ENCODE results near the gene EVA1A. TPM values are rescaled to one million over a fixed set of nuclear protein-coding genes. Genes with fewer than 3 reads are reported as not detected.

The EVA1A gene
- total and polyA plus RNA-seq, 4 experiments from 2014 or later: not detected

DNA sequence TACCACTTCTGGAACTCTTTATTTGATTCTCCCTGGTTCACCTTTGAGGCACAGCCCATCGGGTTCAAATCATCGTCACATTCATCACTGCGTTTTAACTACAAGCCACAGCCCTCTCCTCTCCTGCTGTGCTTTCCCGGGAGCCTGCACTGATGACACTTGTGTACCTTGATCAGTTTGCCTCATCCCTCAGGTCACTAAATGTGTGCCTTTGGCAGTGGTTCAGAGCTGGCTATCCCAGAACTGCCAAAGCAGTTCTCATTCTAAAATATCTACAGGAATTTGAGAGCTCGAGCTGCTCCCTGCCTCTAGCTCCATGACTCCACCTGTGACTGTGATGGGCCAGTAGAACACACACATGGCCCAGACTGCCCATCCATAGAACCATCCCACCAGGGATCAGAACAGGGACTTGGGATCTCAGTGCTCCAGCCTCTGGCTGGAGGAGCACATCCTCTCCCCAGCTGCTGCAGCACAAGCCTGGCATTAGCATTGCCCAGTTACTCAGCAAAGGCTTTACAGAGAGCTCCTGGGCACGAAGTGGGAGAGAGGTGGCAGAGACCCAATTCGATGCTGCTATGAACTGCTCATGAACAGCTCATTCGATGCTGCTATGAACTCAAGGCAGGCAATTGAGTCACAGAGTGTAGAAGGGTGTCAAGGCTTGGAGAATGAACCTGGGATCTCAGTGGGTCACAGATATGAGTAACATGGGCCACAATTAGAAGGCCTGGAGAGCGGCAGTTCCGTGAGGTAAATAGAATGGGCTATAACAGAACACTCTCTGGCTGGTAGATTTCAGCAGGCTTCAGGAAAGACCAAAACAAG lies 41.9 kb downstream of the EVA1A start:
- intact Hi-C loops (cut with micrococcal nuclease): no loop called here
- no peak for DNase-seq
- Histone ChIP-seq H3K27me3 (ENCODE audit: insufficient read depth, low read length) (no peaks in the 10 kb centered on the region), H3K4me1 (ENCODE audit: insufficient read depth, low read length) (no peaks in the 10 kb centered on the region), H3K36me3 (ENCODE audit: insufficient read depth, low read length) (no peaks in the 10 kb centered on the region), H3K27ac (ENCODE audit: low read depth, low read length) (no peak overlapping the region), H3K4me3 (ENCODE audit: low read length in 2 of 2) (no peak overlapping the region), H3K9me3 (ENCODE audit: control insufficient read depth in 1 of 2, low read length in 2 of 2) (no peaks in the 10 kb centered on the region)
- H3K4me1 Mint-ChIP-seq: no peaks in the 10 kb centered on the region
- peaks cover 8 to 11% of the 10 kb centered on the region in 2 donors for H3K27me3 Mint-ChIP-seq
- CTCF ChIA-PET (ENCODE audit: partially characterized antibody): no interaction called here
- peaks cover 0 to 2% (median 0%) of the 10 kb centered on the region in 8 donors for H3K9me3 Mint-ChIP-seq
- H3K27ac Mint-ChIP-seq: no peak overlapping the region
- POLR2A ChIA-PET (ENCODE audit: partially characterized antibody): no interaction called here
- no peaks in the 10 kb centered on the region for H3K36me3 Mint-ChIP-seq
- H3K4me3 Mint-ChIP-seq: no peak overlapping the region

DNA sequence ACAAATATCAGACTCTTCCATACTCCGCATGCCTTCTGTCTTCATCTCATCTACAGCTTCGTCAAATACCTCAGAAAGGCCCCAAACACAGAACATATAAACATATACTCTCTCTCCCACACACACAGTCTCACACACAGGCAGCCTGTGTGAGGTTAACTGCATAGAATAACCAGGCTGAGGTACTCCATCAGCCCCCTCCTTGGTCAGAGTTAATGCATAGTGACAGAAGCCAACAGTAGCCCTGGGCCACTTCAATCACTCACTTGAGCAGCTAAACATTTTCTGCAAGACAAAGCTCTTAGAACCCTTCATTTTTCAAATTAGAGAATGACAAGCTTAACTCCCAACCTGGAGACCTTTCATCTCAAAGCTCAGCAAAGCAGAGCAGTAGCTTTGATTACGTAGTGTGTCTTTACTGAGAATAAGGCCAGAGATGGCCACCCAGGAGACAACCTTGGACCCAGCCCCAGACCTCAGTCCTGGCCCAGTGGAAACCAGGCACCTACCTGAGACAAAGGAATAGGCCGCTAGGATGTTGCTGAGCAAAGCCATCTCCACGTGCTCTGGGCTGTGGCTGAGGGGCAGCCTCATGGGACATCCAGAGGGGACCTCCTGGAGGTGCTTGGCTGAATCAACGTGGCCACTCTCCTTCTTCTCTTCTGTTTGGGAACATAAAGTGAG lies 43.0 kb downstream of the EVA1A start:
- CTCF ChIA-PET (ENCODE audit: partially characterized antibody): no interaction called here
- POLR2A ChIA-PET (ENCODE audit: partially characterized antibody): no interaction called here

DNA sequence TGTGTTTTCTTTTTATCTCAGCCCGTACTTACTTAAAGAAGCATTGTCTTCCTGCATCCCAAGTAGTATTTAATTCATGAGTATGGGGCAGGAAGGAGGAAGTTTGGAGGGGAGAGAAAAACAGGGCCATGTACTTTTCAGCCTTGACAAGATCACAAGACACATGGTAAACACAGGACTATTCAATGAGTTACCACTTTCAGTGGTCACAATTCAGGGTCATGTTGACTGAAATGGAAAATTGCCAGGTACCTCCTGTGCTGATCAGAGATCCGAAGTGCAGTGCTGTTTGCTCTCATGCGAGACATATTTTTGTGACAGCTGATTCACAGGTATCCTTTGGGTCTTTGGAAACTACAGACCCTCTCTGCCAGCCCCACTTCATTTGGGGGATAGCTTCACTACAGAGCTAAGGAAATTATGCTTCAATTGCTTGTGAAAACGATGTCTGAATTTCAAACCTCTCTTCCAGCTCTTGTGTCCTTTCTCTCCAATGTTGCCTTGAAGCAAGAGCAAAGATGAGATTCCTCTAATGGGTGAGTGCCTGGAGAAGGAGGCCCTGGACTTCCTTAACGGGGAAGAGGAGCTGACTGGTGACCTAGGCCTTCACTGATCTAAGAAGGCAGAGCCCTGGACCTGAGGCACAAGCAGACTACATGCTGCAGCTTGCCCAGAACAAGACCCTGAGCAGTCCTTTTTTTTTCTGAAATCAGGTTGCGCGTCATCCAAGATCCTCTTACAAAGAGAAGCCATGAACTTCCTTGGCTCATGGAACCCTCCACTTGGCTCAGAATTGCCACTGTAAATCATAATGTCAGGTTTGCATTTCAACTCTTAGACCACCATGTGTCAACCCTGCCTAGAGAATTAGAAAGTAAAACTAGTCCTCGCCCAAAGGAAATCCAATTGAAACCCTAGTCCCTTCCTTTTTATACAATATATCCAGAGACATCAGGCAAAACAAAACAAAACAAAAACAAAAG lies 44.1 kb downstream of the EVA1A start:
- no peak overlapping the region for H3K4me3 Mint-ChIP-seq
- peaks cover 5 to 8% of the 10 kb centered on the region in 2 donors for H3K27me3 Mint-ChIP-seq
- ChIA-PET POLR2A (ENCODE audit: partially characterized antibody) (no interaction called here), CTCF (ENCODE audit: partially characterized antibody) (no interaction called here)
- Histone ChIP-seq H3K4me1 (ENCODE audit: insufficient read depth, low read length) (no peaks in the 10 kb centered on the region), H3K9me3 (ENCODE audit: control insufficient read depth in 1 of 2, low read length in 2 of 2) (no peaks in the 10 kb centered on the region), H3K27me3 (ENCODE audit: insufficient read depth, low read length) (no peaks in the 10 kb centered on the region), H3K4me3 (ENCODE audit: low read length in 2 of 2) (no peak overlapping the region), H3K36me3 (ENCODE audit: insufficient read depth, low read length) (no peaks in the 10 kb centered on the region), H3K27ac (ENCODE audit: low read depth, low read length) (no peak overlapping the region)
- no peaks in the 10 kb centered on the region for H3K4me1 Mint-ChIP-seq
- no peak overlapping the region for H3K27ac Mint-ChIP-seq
- no peaks in the 10 kb centered on the region for H3K36me3 Mint-ChIP-seq
- peaks cover 2 to 18% (median 9%) of the 10 kb centered on the region in 8 donors for H3K9me3 Mint-ChIP-seq
- DNase-seq: no peak
- intact Hi-C loops (cut with micrococcal nuclease): no loop called here

More for the DNA sequence above, 43.0 kb downstream of the EVA1A start:
- Histone ChIP-seq H3K36me3 (ENCODE audit: insufficient read depth, low read length) (no peaks in the 10 kb centered on the region), H3K4me1 (ENCODE audit: insufficient read depth, low read length) (no peaks in the 10 kb centered on the region), H3K9me3 (ENCODE audit: control insufficient read depth in 1 of 2, low read length in 2 of 2) (no peaks in the 10 kb centered on the region), H3K4me3 (ENCODE audit: low read length in 2 of 2) (no peak overlapping the region), H3K27me3 (ENCODE audit: insufficient read depth, low read length) (no peaks in the 10 kb centered on the region), H3K27ac (ENCODE audit: low read depth, low read length) (no peak overlapping the region)
- H3K27ac Mint-ChIP-seq: no peak overlapping the region
- no peaks in the 10 kb centered on the region for H3K36me3 Mint-ChIP-seq
- no peak overlapping the region for H3K4me3 Mint-ChIP-seq
- no peaks in the 10 kb centered on the region for H3K4me1 Mint-ChIP-seq
- peaks cover 5 to 8% of the 10 kb centered on the region in 2 donors for H3K27me3 Mint-ChIP-seq
- H3K9me3 Mint-ChIP-seq: peaks cover 0 to 8% (median 2%) of the 10 kb centered on the region in 8 donors
- intact Hi-C loops (cut with micrococcal nuclease): no loop called here
- no peak for DNase-seq

DNA sequence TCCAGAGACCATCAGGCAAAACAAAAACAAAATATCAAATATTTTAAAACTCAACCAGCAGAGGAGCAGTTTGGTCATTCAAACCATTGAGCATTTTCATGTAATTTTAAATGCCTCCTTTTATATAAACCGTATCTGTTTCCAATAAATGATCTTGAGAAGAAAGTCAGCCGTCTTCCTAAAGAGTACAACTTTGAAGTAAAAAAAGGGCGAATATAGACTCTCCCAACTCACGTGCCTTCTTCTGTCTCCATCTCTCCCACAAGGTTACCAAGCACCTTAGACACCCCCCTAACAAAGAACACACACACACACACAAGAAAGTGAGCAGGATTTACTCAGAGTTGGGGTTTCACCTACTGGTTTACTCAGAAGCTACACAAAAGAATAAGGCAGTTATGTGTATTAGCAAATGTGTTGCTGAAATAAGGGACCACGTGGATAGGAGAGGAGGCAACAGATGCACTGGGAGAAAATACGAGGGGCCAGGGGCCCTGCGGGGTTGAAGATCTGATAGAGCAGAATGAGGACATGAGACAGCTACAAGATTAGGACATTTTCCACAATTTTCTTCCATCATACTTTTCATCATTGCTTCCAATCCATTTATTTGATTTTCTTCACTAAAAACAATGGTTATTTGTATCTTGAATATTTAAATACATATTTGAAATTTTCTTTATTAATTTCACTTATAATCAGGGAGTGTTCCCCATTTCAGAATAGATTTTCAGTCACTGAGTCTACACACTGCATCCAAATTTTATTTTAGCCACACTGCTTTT lies 45.0 kb downstream of the EVA1A start:
- Mint-ChIP-seq H3K27me3 (peaks cover 5 to 6% of the 10 kb centered on the region in 2 donors), H3K4me1 (no peaks in the 10 kb centered on the region), H3K27ac (no peak overlapping the region), H3K4me3 (no peak overlapping the region), H3K9me3 (peaks cover 2 to 22% (median 9%) of the 10 kb centered on the region in 8 donors), H3K36me3 (no peaks in the 10 kb centered on the region)
- intact Hi-C loops (cut with micrococcal nuclease): no loop called here
- Histone ChIP-seq H3K9me3 (ENCODE audit: control insufficient read depth in 1 of 2, low read length in 2 of 2) (no peaks in the 10 kb centered on the region), H3K27me3 (ENCODE audit: insufficient read depth, low read length) (no peaks in the 10 kb centered on the region), H3K27ac (ENCODE audit: low read depth, low read length) (no peak overlapping the region), H3K4me3 (ENCODE audit: low read length in 2 of 2) (no peak overlapping the region), H3K4me1 (ENCODE audit: insufficient read depth, low read length) (no peaks in the 10 kb centered on the region), H3K36me3 (ENCODE audit: insufficient read depth, low read length) (no peaks in the 10 kb centered on the region)
- no peak for DNase-seq
- CTCF ChIA-PET (ENCODE audit: partially characterized antibody): no interaction called here
- POLR2A ChIA-PET (ENCODE audit: partially characterized antibody): no interaction called here

DNA sequence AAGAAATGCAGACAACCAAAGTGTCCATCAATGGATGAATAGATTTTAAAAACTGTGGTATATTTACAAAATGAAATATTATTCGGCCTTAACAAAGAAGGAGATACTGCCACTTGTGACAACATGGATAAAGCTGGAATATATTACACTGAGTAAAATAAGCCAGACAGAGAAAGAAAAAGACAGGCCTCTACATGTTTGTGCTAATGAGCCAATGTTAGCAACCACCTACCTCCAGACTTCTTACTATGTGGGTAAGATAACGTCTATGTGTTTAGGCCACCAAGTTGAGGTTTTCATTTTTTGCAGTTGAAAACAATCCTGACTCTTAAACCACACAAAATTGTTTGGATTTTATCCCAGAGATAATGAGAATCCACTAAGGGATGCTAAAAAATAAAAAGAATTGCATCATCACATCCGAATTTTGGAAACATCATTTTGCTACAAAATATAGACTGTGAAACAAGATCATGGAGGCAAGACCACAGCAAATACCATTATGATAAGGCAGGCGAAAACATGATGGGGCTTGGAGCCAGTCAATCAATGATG lies 47.0 kb downstream of the EVA1A start:
- Mint-ChIP-seq H3K9me3 (peaks cover 2 to 24% (median 10%) of the 10 kb centered on the region in 8 donors), H3K4me1 (no peaks in the 10 kb centered on the region), H3K4me3 (no peak overlapping the region), H3K27me3 (peaks cover 0 to 3% of the 10 kb centered on the region in 2 donors), H3K36me3 (no peaks in the 10 kb centered on the region), H3K27ac (no peak overlapping the region)
- Histone ChIP-seq H3K4me3 (ENCODE audit: low read length in 2 of 2) (no peak overlapping the region), H3K27ac (ENCODE audit: low read depth, low read length) (no peak overlapping the region), H3K36me3 (ENCODE audit: insufficient read depth, low read length) (no peaks in the 10 kb centered on the region), H3K4me1 (ENCODE audit: insufficient read depth, low read length) (no peaks in the 10 kb centered on the region), H3K9me3 (ENCODE audit: control insufficient read depth in 1 of 2, low read length in 2 of 2) (no peaks in the 10 kb centered on the region), H3K27me3 (ENCODE audit: insufficient read depth, low read length) (no peaks in the 10 kb centered on the region)
- intact Hi-C loops (cut with micrococcal nuclease): no loop called here
- ChIA-PET POLR2A (ENCODE audit: partially characterized antibody) (no interaction called here), CTCF (ENCODE audit: partially characterized antibody) (no interaction called here)
- no peak for DNase-seq

DNA sequence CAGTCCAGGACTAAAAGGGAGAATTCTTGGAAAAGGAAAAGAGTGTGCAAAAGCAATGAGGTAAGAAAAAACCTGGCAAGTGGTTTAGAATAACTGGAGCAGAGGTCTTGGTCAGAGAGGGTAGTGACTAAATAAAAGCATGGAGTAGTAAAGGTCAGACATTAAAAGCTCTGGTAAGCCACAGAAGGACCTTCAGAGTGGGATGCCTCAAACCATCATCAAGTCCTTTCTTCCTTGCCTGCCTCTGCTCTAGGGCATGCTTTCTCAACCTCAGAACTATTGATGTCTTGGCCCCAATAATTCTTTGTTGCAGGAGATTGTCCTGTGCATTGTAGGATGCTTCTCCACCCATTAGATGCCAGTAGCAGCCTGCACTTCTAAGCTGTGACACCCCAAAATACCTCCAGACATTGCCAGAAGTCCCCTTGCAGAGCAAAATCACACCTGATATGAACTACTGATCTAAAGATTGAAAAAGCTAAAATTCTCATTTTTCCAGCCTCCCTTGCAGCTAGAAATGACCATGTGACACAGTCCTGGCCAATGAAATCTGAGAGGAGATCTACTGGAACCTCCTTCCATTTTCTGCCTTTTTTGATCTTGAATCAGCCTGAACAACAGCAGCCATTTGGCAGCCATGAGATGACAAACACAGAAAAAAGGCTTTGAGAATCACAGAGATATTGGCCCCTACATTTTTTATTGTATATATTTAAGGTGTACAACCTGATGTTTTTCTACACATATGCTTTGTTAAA lies 48.1 kb downstream of the EVA1A start:
- H3K27me3 Mint-ChIP-seq: peaks cover 0 to 3% of the 10 kb centered on the region in 2 donors
- H3K36me3 Mint-ChIP-seq: no peaks in the 10 kb centered on the region
- H3K27ac Mint-ChIP-seq: no peak overlapping the region
- H3K36me3 ChIP-seq (ENCODE audit: insufficient read depth, low read length): no peaks in the 10 kb centered on the region
- no peak for DNase-seq
- no peaks in the 10 kb centered on the region for H3K4me1 ChIP-seq (ENCODE audit: insufficient read depth, low read length)
- intact Hi-C loops (cut with micrococcal nuclease): no loop called here
- peaks cover 2 to 32% (median 12%) of the 10 kb centered on the region in 8 donors for H3K9me3 Mint-ChIP-seq
- CTCF ChIA-PET (ENCODE audit: partially characterized antibody): no interaction called here
- no peaks in the 10 kb centered on the region for H3K27me3 ChIP-seq (ENCODE audit: insufficient read depth, low read length)
- H3K9me3 ChIP-seq (ENCODE audit: control insufficient read depth in 1 of 2, low read length in 2 of 2): no peaks in the 10 kb centered on the region
- H3K4me1 Mint-ChIP-seq: no peaks in the 10 kb centered on the region
- POLR2A ChIA-PET (ENCODE audit: partially characterized antibody): no interaction called here
- no peak overlapping the region for H3K27ac ChIP-seq (ENCODE audit: low read depth, low read length)
- H3K4me3 Mint-ChIP-seq: no peak overlapping the region
- no peak overlapping the region for H3K4me3 ChIP-seq (ENCODE audit: low read length in 2 of 2)

All from CD4-positive, alpha-beta memory T cell (primary cell).